BLaER1 treated with 17β-estradiol and CSF1 and Interleukin-3, amounts not matched to agents 10 nM and 100 nM (cell line): Measurements from ENCODE around the gene SHROOM1.

Experiments used
- H3K27ac ChIP-seq, 11 experiments: shearing (Covaris generic); formaldehyde crosslinking; 2 replicates each; pipeline ENCODE4 v1.8.1; 2022
- H3K27me3 ChIP-seq, 11 experiments: shearing (Covaris generic); formaldehyde crosslinking; 2 replicates each; pipeline ENCODE4 v1.8.1; 2022
- H3K36me3 ChIP-seq, 11 experiments: shearing (Covaris generic); formaldehyde crosslinking; 2 replicates each; pipeline ENCODE4 v1.8.1; 2022
- H3K4me1 ChIP-seq, 10 experiments: shearing (Covaris generic); formaldehyde crosslinking; 2 replicates each; pipeline ENCODE4 v1.8.1; 2022
- H3K4me2 ChIP-seq, 11 experiments: shearing (Covaris generic); formaldehyde crosslinking; 2 replicates each; pipeline ENCODE4 v1.8.1; 2022
- H3K4me3 ChIP-seq, 10 experiments: shearing (Covaris generic); formaldehyde crosslinking; 2 replicates each; pipeline ENCODE4 v1.8.1; 2022
- H3K9ac ChIP-seq, 11 experiments: shearing (Covaris generic); formaldehyde crosslinking; 2 replicates each; pipeline ENCODE4 v1.8.1; 2022
- H3K9me3 ChIP-seq, 11 experiments: shearing (Covaris generic); formaldehyde crosslinking; replicated peaks in 1 of 11; 2 replicates each; pipeline ENCODE4 v1.8.1; 2022
- H4K20me1 ChIP-seq, 11 experiments: shearing (Covaris generic); formaldehyde crosslinking; 2 replicates each; pipeline ENCODE4 v1.8.1; 2022
- Cebpa-rat ChIP-seq, 11 experiments: shearing (Covaris generic); IDR thresholded peaks; 2 replicates each; pipeline ENCODE4 v1.8.1; 2022

The SHROOM1 gene

GRCh38 chr5:132823481-132824050 lies 6.9 kb downstream of the SHROOM1 start:
- H3K9me3 ChIP-seq = no peaks in the 10 kb centered on the region; a peak in 1 of 22 replicates
- no peak overlapping the region for H3K27ac ChIP-seq
- H4K20me1 ChIP-seq = peaks cover 0 to 73% (median 31%) of the 10 kb centered on the region in 11 experiments; a peak in 14 of 22 replicates
- H3K27me3 ChIP-seq = peaks cover 84 to 100% (median 100%) of the 10 kb centered on the region in 11 experiments
- H3K9ac ChIP-seq = no peak overlapping the region; a peak in 1 of 22 replicates
- peak overlapping the region in 3 of 10 experiments; percentile 7 to 31 (median 16); a peak in 2 of 20 replicates for H3K4me3 ChIP-seq
- TF ChIP-seq Cebpa-rat (IDR thresholded peaks at IDR 0.05) = no peak
- H3K4me1 ChIP-seq = peaks cover 0 to 25% (median 8%) of the 10 kb centered on the region in 10 experiments; a peak in 9 of 20 replicates
- H3K36me3 ChIP-seq = peaks cover 0 to 50% (median 0%) of the 10 kb centered on the region in 11 experiments; a peak in 9 of 22 replicates
- H3K4me2 ChIP-seq = peak overlapping the region; percentile 19 to 60 (median 42); a peak in 15 of 22 replicates

GRCh38 chr5:132822650-132823480 lies 7.6 kb downstream of the SHROOM1 start:
- Histone ChIP-seq H3K27me3 (peaks cover 77 to 100% (median 100%) of the 10 kb centered on the region in 11 experiments), H3K36me3 (peaks cover 0 to 50% (median 0%) of the 10 kb centered on the region in 11 experiments; a peak in 9 of 22 replicates), H3K4me2 (peak overlapping the region; percentile 19 to 60 (median 42); a peak in 20 of 22 replicates), H3K4me1 (peaks cover 0 to 20% (median 8%) of the 10 kb centered on the region in 10 experiments; a peak in 9 of 20 replicates), H3K4me3 (peak overlapping the region in 3 of 10 experiments; percentile 7 to 31 (median 16); a peak in 3 of 20 replicates), H3K9me3 (no peaks in the 10 kb centered on the region; a peak in 1 of 22 replicates), H3K9ac (peak overlapping the region in 1 of 11 experiments; percentile 17; a peak in 3 of 22 replicates), H4K20me1 (peaks cover 0 to 66% (median 31%) of the 10 kb centered on the region in 11 experiments; a peak in 14 of 22 replicates), H3K27ac (no peak overlapping the region)
- TF ChIP-seq Cebpa-rat (IDR thresholded peaks at IDR 0.05) = no peak

GRCh38 chr5:132821791-132822190 lies 8.7 kb downstream of the SHROOM1 start:
- Histone ChIP-seq H3K27ac (no peak overlapping the region), H3K36me3 (peaks cover 0 to 41% (median 0%) of the 10 kb centered on the region in 11 experiments; a peak in 9 of 22 replicates), H3K4me3 (no peak overlapping the region), H3K4me1 (peaks cover 0 to 17% (median 8%) of the 10 kb centered on the region in 10 experiments; a peak in 9 of 20 replicates), H3K4me2 (no peak overlapping the region), H3K9me3 (no peaks in the 10 kb centered on the region; a peak in 1 of 22 replicates), H3K27me3 (peaks cover 67 to 100% (median 94%) of the 10 kb centered on the region in 11 experiments), H3K9ac (no peak overlapping the region), H4K20me1 (peaks cover 0 to 55% (median 31%) of the 10 kb centered on the region in 11 experiments; a peak in 14 of 22 replicates)
- no peak for TF ChIP-seq Cebpa-rat (IDR thresholded peaks at IDR 0.05)

GRCh38 chr5:132821350-132821749 lies 9.1 kb downstream of the SHROOM1 start:
- peaks cover 62 to 100% (median 91%) of the 10 kb centered on the region in 11 experiments for H3K27me3 ChIP-seq
- no peak overlapping the region for H3K4me2 ChIP-seq
- no peak overlapping the region for H3K4me3 ChIP-seq
- peaks cover 0 to 17% (median 8%) of the 10 kb centered on the region in 10 experiments; a peak in 9 of 20 replicates for H3K4me1 ChIP-seq
- peaks cover 0 to 51% (median 28%) of the 10 kb centered on the region in 11 experiments; a peak in 14 of 22 replicates for H4K20me1 ChIP-seq
- H3K9ac ChIP-seq = no peak overlapping the region
- H3K27ac ChIP-seq = no peak overlapping the region
- TF ChIP-seq Cebpa-rat (IDR thresholded peaks at IDR 0.05) = no peak
- H3K9me3 ChIP-seq = no peaks in the 10 kb centered on the region; a peak in 1 of 22 replicates
- peaks cover 0 to 36% (median 0%) of the 10 kb centered on the region in 11 experiments; a peak in 9 of 22 replicates for H3K36me3 ChIP-seq

- no peak overlapping the region for H3K9ac ChIP-seq
- no peak overlapping the region for H3K27ac ChIP-seq
- peak overlapping the region in 7 of 11 experiments; percentile 25 to 73 (median 51); a peak in 5 of 22 replicates for H3K4me2 ChIP-seq
- H3K4me3 ChIP-seq = no peak overlapping the region
- H3K27me3 ChIP-seq = peaks cover 52 to 99% (median 88%) of the 10 kb centered on the region in 11 experiments
- TF ChIP-seq Cebpa-rat (IDR thresholded peaks at IDR 0.05) = no peak
- H3K36me3 ChIP-seq = peaks cover 0 to 25% (median 0%) of the 10 kb centered on the region in 11 experiments; a peak in 9 of 22 replicates
- H4K20me1 ChIP-seq = peaks cover 0 to 40% (median 17%) of the 10 kb centered on the region in 11 experiments; a peak in 13 of 22 replicates
- no peaks in the 10 kb centered on the region for H3K9me3 ChIP-seq
- H3K4me1 ChIP-seq = peaks cover 0 to 17% (median 8%) of the 10 kb centered on the region in 10 experiments; a peak in 9 of 20 replicates
Observed at GRCh38 chr5:132820162-132820754, 10.2 kb downstream of the SHROOM1 start.

- Histone ChIP-seq H3K4me3 (peak overlapping the region in 3 of 10 experiments; percentile 19 to 52 (median 20); a peak in 3 of 20 replicates), H3K36me3 (peaks cover 0 to 18% (median 0%) of the 10 kb centered on the region in 11 experiments; a peak in 8 of 22 replicates), H4K20me1 (peaks cover 0 to 32% (median 9%) of the 10 kb centered on the region in 11 experiments; a peak in 13 of 22 replicates), H3K9me3 (peaks cover 0 to 5% (median 3%) of the 10 kb centered on the region in 11 experiments; a peak in 16 of 22 replicates), H3K4me2 (peak overlapping the region; percentile 25 to 73 (median 51); a peak in 21 of 22 replicates), H3K4me1 (peaks cover 0 to 17% (median 8%) of the 10 kb centered on the region in 10 experiments; a peak in 9 of 20 replicates), H3K9ac (0 out of 22 replicates have a peak overlapping the region, but pooled peaks of 1 of the 11 experiments have one; percentile 7), H3K27me3 (peaks cover 52 to 99% (median 88%) of the 10 kb centered on the region in 11 experiments), H3K27ac (no peak overlapping the region)
- no peak for TF ChIP-seq Cebpa-rat (IDR thresholded peaks at IDR 0.05)
Observed at GRCh38 chr5:132819468-132819867, 11.0 kb downstream of the SHROOM1 start.

- peaks cover 8 to 22% (median 16%) of the 10 kb centered on the region in 10 experiments; a peak in 19 of 20 replicates for H3K4me1 ChIP-seq
- peaks cover 0 to 13% (median 11%) of the 10 kb centered on the region in 11 experiments; a peak in 18 of 22 replicates for H3K9me3 ChIP-seq
- H3K36me3 ChIP-seq = no peaks in the 10 kb centered on the region
- peaks cover 53 to 99% (median 88%) of the 10 kb centered on the region in 11 experiments for H3K27me3 ChIP-seq
- no peak overlapping the region for H3K4me3 ChIP-seq
- H3K27ac ChIP-seq = no peak overlapping the region
- no peak for TF ChIP-seq Cebpa-rat (IDR thresholded peaks at IDR 0.05)
- peak overlapping the region in 3 of 11 experiments; percentile 12 to 27 (median 20); a peak in 1 of 22 replicates for H3K4me2 ChIP-seq
- H4K20me1 ChIP-seq = peaks cover 0 to 23% (median 0%) of the 10 kb centered on the region in 11 experiments; a peak in 6 of 22 replicates
- H3K9ac ChIP-seq = no peak overlapping the region
Observed at GRCh38 chr5:132817011-132817410, 13.4 kb downstream of the SHROOM1 start.
